Parathyroid adenoma (tissue), 2 donors: Measurements from ENCODE around the gene CCL16.
"Not testable (repeated sequence)": the region's sequence is repeated elsewhere in the genome, so short reads cannot be mapped to it uniquely, and the experiment has no call there.

Source experiments
- H2AFZ ChIP-seq: fragments of 300-600 bp; sonication (generic); one replicate; pipeline ENCODE4 v1.7.0; 2017; ENCODE audit warnings: antibody characterized with exemption, mild to moderate bottlenecking
- H3K27ac ChIP-seq: fragments of 300-600 bp; sonication (generic); one replicate; pipeline ENCODE4 v1.7.0; 2017
- H3K27me3 ChIP-seq: fragments of 300-600 bp; sonication (generic); one replicate; pipeline ENCODE4 v1.7.0; 2017; ENCODE audit warnings: low read length; ENCODE audit not compliant: control insufficient read depth, insufficient read depth
- H3K36me3 ChIP-seq: fragments of 300-600 bp; sonication (generic); one replicate; pipeline ENCODE4 v1.7.0; 2017; ENCODE audit warnings: low read length; ENCODE audit not compliant: control insufficient read depth, insufficient read depth
- H3K4me1 ChIP-seq: fragments of 300-600 bp; sonication (generic); one replicate; pipeline ENCODE4 v1.7.0; 2017; ENCODE audit warnings: control low read depth
- H3K4me2 ChIP-seq: fragments of 300-600 bp; sonication (generic); one replicate; pipeline ENCODE4 v1.7.0; 2017; ENCODE audit warnings: low read length
- H3K4me3 ChIP-seq: fragments of 300-600 bp; sonication (generic); one replicate; pipeline ENCODE4 v1.7.0; 2017; ENCODE audit warnings: low read depth, low read length
- H3K79me2 ChIP-seq: fragments of 300-600 bp; sonication (generic); one replicate; pipeline ENCODE4 v1.7.0; 2017; ENCODE audit warnings: control low read depth
- H3K9ac ChIP-seq: fragments of 300-600 bp; sonication (generic); one replicate; pipeline ENCODE4 v1.7.0; 2017; ENCODE audit warnings: mild to moderate bottlenecking
- H3K9me3 ChIP-seq: fragments of 300-600 bp; sonication (generic); one replicate; pipeline ENCODE4 v1.7.0; 2017; ENCODE audit warnings: low read length; ENCODE audit not compliant: control insufficient read depth
- CTCF ChIP-seq: fragments of 300-600 bp; sonication (generic); IDR thresholded peaks from one replicate; pipeline ENCODE4 v1.7.0; 2017; ENCODE audit warnings: antibody characterized with exemption, mild to moderate bottlenecking
- donor health status: primary hyperparathyroidism.

CCL16 gene

GRCh38 chr17:35943537-35943936, 37.8 kb downstream of the CCL16 start, which contains the start of gene LYZL6:
LYZL6 (minus strand) TSS chr17:35943713; CDS start chr17:35939356, 4,357 bp downstream.
- Histone ChIP-seq H3K27me3 (no peaks in the 10 kb centered on the region), H3K4me3 (no peak within 1 kb of the TSS), H3K9ac (no peak within 1 kb of the TSS), H3K4me2 (no peak within 1 kb of the TSS), H2AFZ (no peak within 1 kb of the TSS), H3K4me1 (no peaks in the 10 kb centered on the region), H3K36me3 (no peaks in the 10 kb centered on the region), H3K9me3 (no peaks in the 10 kb centered on the region), H3K27ac (no peak within 1 kb of the TSS), H3K79me2 (no peaks in the 10 kb centered on the region)
- no peak for TF ChIP-seq CTCF

DNA sequence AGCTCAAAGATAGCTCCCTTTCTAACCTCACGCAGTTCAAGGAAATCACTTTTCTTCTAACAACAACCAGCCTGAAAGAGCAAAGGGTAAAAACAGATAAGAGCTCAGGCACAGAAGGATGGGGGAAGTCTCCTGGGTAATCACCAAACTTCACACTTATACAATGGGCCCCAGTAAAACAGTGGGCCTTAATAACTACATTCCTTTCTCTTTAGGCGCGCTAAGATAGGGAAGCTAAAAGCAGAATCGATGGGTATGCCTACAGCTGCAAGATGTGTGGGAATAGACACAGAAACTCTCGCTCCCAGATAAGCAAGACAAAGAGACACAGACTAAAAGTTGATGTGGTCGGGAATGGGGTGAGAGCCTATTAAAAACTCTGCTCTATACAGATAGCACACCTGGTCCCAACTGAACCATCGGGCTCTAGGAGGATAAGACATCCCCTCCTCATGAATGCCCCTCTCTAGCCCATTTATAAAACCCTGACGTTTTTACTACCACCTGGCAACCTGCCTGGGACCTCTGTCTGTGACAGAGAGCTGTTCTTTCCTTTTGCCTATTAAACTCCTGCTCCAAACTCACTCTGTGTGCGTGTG, 38.6 kb downstream of the CCL16 start:
- Histone ChIP-seq H2AFZ (no peak overlapping the region), H3K4me1 (no peaks in the 10 kb centered on the region), H3K4me3 (no peak overlapping the region), H3K36me3 (no peaks in the 10 kb centered on the region), H3K27ac (no peak overlapping the region), H3K27me3 (no peaks in the 10 kb centered on the region), H3K4me2 (no peak overlapping the region), H3K9ac (no peak overlapping the region), H3K79me2 (no peaks in the 10 kb centered on the region), H3K9me3 (no peaks in the 10 kb centered on the region)
- TF ChIP-seq CTCF, result no peak

DNA sequence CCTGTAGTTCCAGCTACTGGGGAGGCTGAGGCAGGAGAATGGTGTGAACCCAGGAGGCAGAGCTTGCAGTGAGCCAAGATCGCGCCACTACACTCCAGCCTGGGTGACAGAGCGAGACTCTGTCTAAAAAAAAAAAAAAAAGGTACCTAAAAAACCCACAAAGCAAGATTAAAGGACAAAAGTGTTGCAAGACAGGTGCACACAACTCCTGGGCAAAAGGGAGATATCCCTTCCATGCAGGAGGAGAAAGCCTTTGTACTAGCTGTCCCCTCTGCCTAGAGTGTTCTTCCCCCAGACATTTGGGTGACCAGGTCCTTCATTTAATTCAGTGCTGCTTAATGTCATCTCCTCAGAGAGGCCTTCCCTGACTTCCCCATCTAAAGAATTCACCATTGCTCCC, 42.8 kb downstream of the CCL16 start:
- not testable (repeated sequence) for H3K4me3 ChIP-seq, H3K79me2 ChIP-seq, H3K9ac ChIP-seq, H3K4me2 ChIP-seq, H3K27me3 ChIP-seq, H3K27ac ChIP-seq, H3K9me3 ChIP-seq, H3K36me3 ChIP-seq, H3K4me1 ChIP-seq, H2AFZ ChIP-seq

DNA sequence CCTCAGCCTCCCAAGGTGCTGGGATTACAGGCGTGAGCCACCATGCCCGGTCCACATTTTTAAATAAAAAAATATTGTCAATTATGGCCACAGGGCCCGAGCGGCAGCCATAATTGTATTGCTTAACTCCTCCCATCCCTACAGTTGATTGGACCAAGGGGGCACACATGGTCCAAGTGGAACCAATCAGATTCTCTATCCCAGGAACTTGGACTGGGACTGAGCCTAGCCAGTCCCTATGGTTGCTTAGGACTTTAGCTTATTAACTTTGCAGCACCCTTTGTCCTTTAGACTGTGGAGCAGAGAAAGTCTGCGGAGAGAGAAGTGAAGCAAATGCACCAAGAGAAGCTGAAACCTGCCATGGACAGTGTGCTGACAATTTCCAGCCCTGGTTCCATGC, 45.2 kb downstream of the CCL16 start:
- no peaks in the 10 kb centered on the region for H3K4me1 ChIP-seq
- no peak for TF ChIP-seq CTCF
- no peaks in the 10 kb centered on the region for H3K9me3 ChIP-seq
- H3K4me3 ChIP-seq, result no peak overlapping the region
- H3K36me3 ChIP-seq, result no peaks in the 10 kb centered on the region
- H3K27ac ChIP-seq, result no peak overlapping the region
- H3K27me3 ChIP-seq, result no peaks in the 10 kb centered on the region
- H3K9ac ChIP-seq, result no peak overlapping the region
- no peak overlapping the region for H2AFZ ChIP-seq
- no peaks in the 10 kb centered on the region for H3K79me2 ChIP-seq
- no peak overlapping the region for H3K4me2 ChIP-seq

GRCh38 chr17:35934760-35935159, 46.5 kb downstream of the CCL16 start:
- Histone ChIP-seq H3K4me1 (peaks cover 4% of the 10 kb centered on the region), H3K9me3 (no peaks in the 10 kb centered on the region), H3K27ac (no peak overlapping the region), H3K4me2 (no peak overlapping the region), H2AFZ (no peak overlapping the region), H3K27me3 (no peaks in the 10 kb centered on the region), H3K9ac (no peak overlapping the region), H3K4me3 (no peak overlapping the region), H3K79me2 (no peaks in the 10 kb centered on the region), H3K36me3 (no peaks in the 10 kb centered on the region)
- no peak for TF ChIP-seq CTCF
